IPS-NIHi7 (cell line): Measurements from ENCODE around the gene ST14.
A peak's percentile ranks its signal among the peaks of the same experiment; 100 is the strongest.

Source experiments
- DNase-seq: peaks from one replicate; pipeline ENCODE4 v3.0.0; 2012; ENCODE audit warnings: mixed read lengths; ENCODE audit errors: extremely low spot score

The ST14 gene

GRCh38 chr11:130136107-130136506 is 23.5 kb upstream of the ST14 start:
- DNase-seq = no peak

GRCh38 chr11:130137999-130138398 is 21.6 kb upstream of the ST14 start:
- DNase-seq = no peak

- DNase-seq = no peak
Measured at GRCh38 chr11:130139401-130139800, 20.2 kb upstream of the ST14 start.

GRCh38 chr11:130141561-130142341 is 17.8 kb upstream of the ST14 start:
- no peak for DNase-seq

- DNase-seq = no peak
Measured at GRCh38 chr11:130144141-130144540, 15.4 kb upstream of the ST14 start.

GRCh38 chr11:130144861-130145281 is 14.7 kb upstream of the ST14 start:
- no peak for DNase-seq

GRCh38 chr11:130145311-130145812 is 14.2 kb upstream of the ST14 start:
- no peak for DNase-seq

- peak; percentile 91 for DNase-seq
Measured at GRCh38 chr11:130145975-130146776, 13.4 kb upstream of the ST14 start.

- no peak for DNase-seq
Measured at GRCh38 chr11:130146796-130147195, 12.8 kb upstream of the ST14 start.

- DNase-seq = no peak
Measured at GRCh38 chr11:130148796-130149326, 10.7 kb upstream of the ST14 start.

GRCh38 chr11:130150790-130151189 is 8.8 kb upstream of the ST14 start:
- no peak for DNase-seq

- no peak for DNase-seq
Measured at GRCh38 chr11:130151196-130151595, 8.4 kb upstream of the ST14 start.

- DNase-seq = no peak
Measured at GRCh38 chr11:130156108-130157022, 3.2 kb upstream of the ST14 start.

GRCh38 chr11:130157101-130157500 is 2.5 kb upstream of the ST14 start:
- no peak for DNase-seq

GRCh38 chr11:130157840-130158239 is 1.7 kb upstream of the ST14 start:
- no peak for DNase-seq

GRCh38 chr11:130159139-130159538 is 443 bp upstream of the ST14 start:
- no peak for DNase-seq

- DNase-seq = no peak
Measured at GRCh38 chr11:130160498-130161155, 1.0 kb downstream of the ST14 start.

- DNase-seq = no peak
Measured at GRCh38 chr11:130161441-130162145, 2.0 kb downstream of the ST14 start.

GRCh38 chr11:130162733-130163132 is 3.2 kb downstream of the ST14 start:
- no peak for DNase-seq
